Stimulated activated naive CD8-positive, alpha-beta T cell treated with anti-CD3 and anti-CD28 coated beads, Interleukin-15, Interleukin-2, amounts not matched to agents 100 U/mL and 50 U/mL, for 24 hours (primary cell): ENCODE results near the gene RNF212.
A peak's percentile ranks its signal among the peaks of the same experiment; 100 is the strongest.

ENCODE experiments used
- ATAC-seq: fragments of 150-1000 bp; cut with Tn5 transposase; one replicate; pipeline ENCODE4 v1.10.0; 2021
- DNase-seq: peaks from one replicate; pipeline ENCODE4 v3.0.0; 2021

Gene RNF212

DNA sequence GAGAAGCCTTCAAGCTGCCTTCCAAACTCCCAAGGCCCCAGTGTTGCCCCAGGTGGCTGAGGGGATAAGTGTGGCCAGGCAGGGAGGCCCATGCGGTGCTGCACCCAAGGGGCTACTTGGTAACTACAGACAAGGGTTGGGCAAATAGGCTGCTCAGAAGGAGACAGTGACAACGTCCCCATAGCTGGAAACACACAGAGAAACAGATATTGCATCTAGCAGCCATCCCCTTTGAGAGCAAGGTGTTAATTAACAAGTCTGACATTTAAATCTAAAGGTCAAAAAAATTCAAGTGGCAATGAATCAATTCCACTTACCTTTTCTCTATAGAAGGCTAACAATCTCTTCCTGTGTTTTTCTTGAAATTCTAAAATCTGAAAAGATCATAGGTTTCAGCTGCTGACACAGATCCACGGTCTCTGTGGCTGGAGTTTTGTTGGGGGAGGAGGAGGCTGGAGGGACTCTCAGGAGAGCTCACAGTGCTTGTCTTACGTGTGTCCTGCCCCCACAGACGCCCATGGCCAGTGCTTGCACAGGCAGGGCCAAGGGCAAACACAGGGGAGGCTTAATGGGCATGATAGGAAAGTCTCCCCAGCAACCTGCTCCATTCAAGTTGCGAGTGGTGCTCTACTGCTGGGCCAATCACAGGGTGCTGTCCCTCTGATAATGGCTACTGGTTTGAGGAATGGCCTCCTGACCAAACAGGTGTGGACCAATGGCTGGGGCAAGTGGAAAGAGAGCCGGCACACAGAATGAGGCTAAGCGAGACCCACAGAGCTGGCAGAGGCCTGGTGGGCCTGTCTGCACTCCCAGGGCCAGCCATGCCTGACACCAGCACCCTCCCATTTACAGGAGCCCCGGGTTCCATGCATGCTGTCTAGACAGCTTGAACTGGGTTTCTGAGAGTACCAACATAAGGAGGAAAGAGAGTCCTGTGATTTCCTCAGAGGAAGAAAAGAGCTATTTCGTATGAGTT is 22.6 kb downstream of the RNF212 start:
- ATAC-seq = peak; percentile 70
- DNase-seq = no peak

DNA sequence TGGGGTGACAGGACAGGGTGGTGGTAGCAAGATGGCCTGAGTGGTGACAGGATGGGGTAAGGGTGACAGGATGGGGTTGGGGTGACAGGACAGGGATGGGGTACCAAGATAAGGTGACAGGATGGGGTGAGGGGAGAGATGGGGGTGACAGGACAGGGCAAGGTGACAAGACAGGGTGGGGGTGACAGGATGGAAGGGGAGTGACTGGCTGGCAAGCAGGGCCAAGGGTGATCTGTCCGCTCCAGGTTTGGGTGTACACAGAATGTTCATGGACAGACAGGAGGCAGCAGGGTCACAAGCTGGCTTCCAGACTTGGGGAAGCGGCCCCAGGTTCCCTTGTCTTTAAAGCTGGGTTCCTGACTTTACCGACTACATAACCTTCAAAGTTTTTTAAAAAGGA is 23.3 kb downstream of the RNF212 start:
- ATAC-seq = no peak
- no peak for DNase-seq

GRCh38 chr4:1087371-1087770 is 26.0 kb downstream of the RNF212 start:
- ATAC-seq = no peak
- DNase-seq = no peak

GRCh38 chr4:1086011-1086410 is 27.4 kb downstream of the RNF212 start:
- no peak for DNase-seq
- ATAC-seq = no peak

- ATAC-seq (no peak), DNase-seq (no peak)
Observed at GRCh38 chr4:1085404-1085799, 28.0 kb downstream of the RNF212 start.

DNA sequence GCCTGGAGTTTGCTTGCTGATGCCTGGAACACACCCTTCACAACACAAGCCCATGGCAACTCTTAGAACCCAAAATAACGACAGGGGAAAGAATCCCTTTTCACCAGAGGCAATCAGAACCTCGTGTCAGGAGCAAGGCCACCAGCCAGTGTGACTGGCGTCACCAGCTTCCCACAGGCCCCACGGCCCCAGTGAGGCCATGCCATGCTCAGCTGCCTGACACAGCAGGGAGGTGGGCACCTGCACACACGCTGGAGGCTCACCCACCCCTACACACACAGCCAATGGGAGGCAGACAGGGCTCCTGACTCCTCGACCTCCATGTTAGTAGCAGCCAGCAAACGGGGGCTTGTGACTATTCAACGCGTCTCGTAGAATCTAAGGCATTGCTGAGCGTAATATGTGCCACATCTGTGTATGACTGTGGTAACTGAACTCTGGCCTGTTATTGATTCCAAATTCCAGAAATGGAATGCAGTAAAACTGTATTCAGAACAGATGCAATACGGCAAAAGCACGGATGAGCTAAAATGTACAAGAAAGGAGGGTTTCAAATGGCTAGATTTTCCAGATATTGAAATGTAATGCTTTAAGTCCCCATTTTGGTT is 28.5 kb downstream of the RNF212 start:
- ATAC-seq (no peak), DNase-seq (no peak)

GRCh38 chr4:1084394-1084793 is 29.0 kb downstream of the RNF212 start:
- ATAC-seq (no peak), DNase-seq (no peak)

GRCh38 chr4:1082215-1083182 is 30.9 kb downstream of the RNF212 start:
- DNase-seq (no peak), ATAC-seq (peak; percentile 30)

- ATAC-seq (peak; percentile 36), DNase-seq (no peak)
Observed at GRCh38 chr4:1081689-1082040, 31.7 kb downstream of the RNF212 start.

- ATAC-seq (no peak), DNase-seq (no peak)
Observed at GRCh38 chr4:1080961-1081688, 32.2 kb downstream of the RNF212 start.

- no peak for ATAC-seq
- DNase-seq = no peak
Observed at GRCh38 chr4:1080432-1080831, 32.9 kb downstream of the RNF212 start.

GRCh38 chr4:1079711-1080265 is 33.6 kb downstream of the RNF212 start:
- ATAC-seq (no peak), DNase-seq (no peak)

DNA sequence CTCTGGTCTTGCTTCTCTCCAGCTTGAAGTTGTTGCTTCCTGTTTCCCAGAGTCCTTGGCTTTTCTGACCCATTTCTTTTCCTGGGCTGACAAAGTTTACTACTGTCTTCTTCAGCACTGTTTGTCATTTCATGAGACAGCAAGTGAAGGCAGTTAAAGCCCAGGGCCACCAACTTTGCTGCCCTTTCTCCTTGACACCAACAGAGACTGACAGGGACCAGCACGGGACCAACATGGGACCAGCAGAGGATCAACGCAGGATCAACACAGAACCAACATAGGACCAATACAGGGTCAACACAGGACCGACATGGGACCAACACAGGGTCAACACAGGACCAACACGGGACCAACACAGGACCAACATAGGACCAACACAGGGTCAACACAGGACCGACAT is 34.9 kb downstream of the RNF212 start:
- DNase-seq (no peak), ATAC-seq (no peak)

- no peak for ATAC-seq
- DNase-seq = no peak
Observed at GRCh38 chr4:1077711-1078477, 35.5 kb downstream of the RNF212 start.

DNA sequence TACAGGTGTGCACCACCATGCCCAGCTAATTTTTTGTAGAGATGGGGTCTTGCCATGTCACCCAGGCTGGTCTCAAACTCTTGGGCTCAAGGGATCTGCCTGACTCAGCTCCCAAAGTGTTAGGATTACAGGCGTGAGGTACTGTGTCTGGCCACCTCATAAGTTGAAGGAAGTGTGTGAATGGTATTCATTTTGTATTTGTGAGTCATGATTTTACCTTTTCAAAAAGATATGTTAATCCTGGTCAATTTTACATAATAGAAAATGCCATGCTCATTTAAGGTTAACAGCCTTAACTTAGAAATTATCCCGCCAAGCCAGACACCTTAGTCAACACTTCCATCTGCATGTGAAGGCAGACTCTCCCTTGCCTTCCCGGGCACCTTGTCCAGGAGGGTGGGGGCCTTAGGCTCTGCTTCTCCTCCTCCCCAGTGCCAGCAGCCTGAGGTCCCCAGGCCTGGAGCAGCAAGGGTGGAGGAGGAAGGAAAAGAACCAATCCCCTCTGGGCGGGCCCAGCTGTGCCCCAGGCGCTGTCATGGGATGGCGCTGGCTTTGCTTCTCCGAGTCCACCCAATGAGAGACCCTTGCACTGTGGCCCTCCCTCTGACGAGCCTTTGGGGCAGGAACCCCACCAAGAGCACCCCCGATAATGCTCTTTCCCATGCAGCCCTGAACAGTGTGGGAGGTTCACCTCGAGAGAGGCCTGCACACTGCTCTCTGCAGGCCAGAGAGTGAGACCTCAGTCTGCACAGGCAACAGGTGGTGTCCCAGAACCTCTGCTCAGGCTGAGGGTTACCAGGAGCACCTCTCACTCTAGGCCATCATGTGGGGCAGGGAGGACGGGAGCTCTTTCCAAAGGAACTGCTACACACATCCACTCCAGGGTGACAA is 37.3 kb downstream of the RNF212 start:
- no peak for DNase-seq
- ATAC-seq = no peak

- DNase-seq = no peak
- ATAC-seq = no peak
Observed at GRCh38 chr4:1075225-1075624, 38.1 kb downstream of the RNF212 start.

GRCh38 chr4:1074077-1074476 is 39.3 kb downstream of the RNF212 start:
- DNase-seq (no peak), ATAC-seq (no peak)

- DNase-seq = peak; percentile 58
- peak; percentile 88 for ATAC-seq
Observed at GRCh38 chr4:1072830-1073446, 40.4 kb downstream of the RNF212 start.

DNA sequence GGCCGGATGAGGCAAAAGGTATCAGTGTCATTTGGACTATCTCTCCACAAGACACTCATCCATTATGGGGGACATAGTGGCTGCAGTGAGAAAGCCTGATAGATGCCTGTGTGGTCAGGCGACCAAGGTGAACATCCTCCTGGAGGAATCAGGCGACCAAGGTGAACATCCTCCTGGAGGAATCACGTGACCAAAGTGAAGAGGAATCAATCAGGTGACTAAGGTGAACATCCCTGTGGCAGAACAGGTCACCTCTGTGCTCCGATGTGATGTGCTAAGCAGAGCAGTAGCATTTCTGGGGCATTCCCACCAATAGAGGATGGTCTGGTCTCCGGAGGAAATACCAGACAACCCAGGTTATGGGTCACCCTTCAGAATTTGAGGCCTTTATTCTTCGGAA is 44.0 kb downstream of the RNF212 start:
- DNase-seq (no peak), ATAC-seq (no peak)
